OCI-LY7 (cell line): ENCODE measurements around the gene ACER3. TPM values are rescaled to one million over a fixed set of nuclear protein-coding genes. Genes with fewer than 3 reads are reported as not detected.

Experiments used
- BruUV-seq: library from RNA; stranded (reverse); fragments of 400-500 nt; replicated peaks from 2 replicates; lab custom pipeline; 2021; lab: Mats Ljungman, UMichigan
- CTCF ChIA-PET: fragments of 300-600 bp; sonication (Branson Sonifier 250); formaldehyde crosslinking; loops from one replicate; lab custom pipeline; 2022; ENCODE audit warnings: antibody characterized with exemption; ENCODE audit not compliant: unreplicated experiment; lab: Charles Lee
- POLR2A ChIA-PET: fragments of 300-600 bp; sonication (Branson Sonifier 250); formaldehyde crosslinking; loops from one replicate; lab custom pipeline; 2022; ENCODE audit warnings: antibody characterized with exemption; lab: Charles Lee
- DNase-seq: peaks from one replicate; pipeline ENCODE4 v3.0.0-alpha.2; 2015; ENCODE audit warnings: low spot score
- H2AFZ ChIP-seq: fragments of 200-600 bp; sonication (generic), shearing (Covaris generic); 2 replicates; pipeline ENCODE4 v1.6.1; 2014; ENCODE audit warnings: mild to moderate bottlenecking, antibody characterized with exemption, low read length, moderate library complexity
- H3K27ac ChIP-seq: fragments of 200-600 bp; sonication (generic); 2 replicates; pipeline ENCODE4 v1.5.1; 2014; ENCODE audit warnings: mixed run types, low read depth, mild to moderate bottlenecking, moderate library complexity, low read length, inconsistent platforms; ENCODE audit not compliant: poor library complexity, severe bottlenecking
- H3K36me3 ChIP-seq: fragments of 200-600 bp; sonication (generic); 2 replicates; pipeline ENCODE4 v1.6.1; 2014; ENCODE audit warnings: mild to moderate bottlenecking, antibody characterized with exemption, low read length, moderate library complexity, mixed read lengths; ENCODE audit not compliant: insufficient read depth
- H3K4me1 ChIP-seq: fragments of 200-600 bp; sonication (generic); 2 replicates; pipeline ENCODE4 v1.5.1; 2014; ENCODE audit warnings: mild to moderate bottlenecking, low read length; ENCODE audit not compliant: insufficient read depth, poor library complexity, severe bottlenecking
- H3K4me2 ChIP-seq: fragments of 200-600 bp; sonication (generic); 2 replicates; pipeline ENCODE4 v1.6.1; 2014; ENCODE audit warnings: mild to moderate bottlenecking, low read length
- H3K4me3 ChIP-seq: fragments of 200-600 bp; sonication (generic); 2 replicates; pipeline ENCODE4 v1.5.1; 2014; ENCODE audit warnings: mild to moderate bottlenecking, low read depth, low read length; ENCODE audit not compliant: poor library complexity, severe bottlenecking
- H3K79me2 ChIP-seq: fragments of 200-600 bp; sonication (generic); 2 replicates; pipeline ENCODE4 v1.6.1; 2016; ENCODE audit warnings: low read depth, mild to moderate bottlenecking, low read length, moderate library complexity, mixed read lengths; ENCODE audit not compliant: insufficient read depth
- H3K9me2 ChIP-seq: fragments of 200-600 bp; sonication (generic); 2 replicates; pipeline ENCODE4 v1.6.1; 2016; ENCODE audit warnings: mild to moderate bottlenecking, low read length, mixed read lengths; ENCODE audit not compliant: insufficient read depth
- H3K9me3 ChIP-seq: fragments of 200-600 bp; sonication (generic); 2 replicates; pipeline ENCODE4 v1.6.1; 2014; ENCODE audit warnings: mild to moderate bottlenecking, mixed run types, low read length, mixed read lengths
- H4K20me1 ChIP-seq: fragments of 200-600 bp; sonication (generic); 2 replicates; pipeline ENCODE4 v1.6.1; 2014; ENCODE audit warnings: mild to moderate bottlenecking, antibody characterized with exemption, low read length, moderate library complexity, mixed read lengths; ENCODE audit not compliant: insufficient read depth
- CTCF ChIP-seq: fragments of 200-600 bp; sonication (generic); conservative IDR thresholded peaks from 2 replicates; pipeline ENCODE4 v1.5.1; 2014; ENCODE audit warnings: mild to moderate bottlenecking, antibody characterized with exemption, low read length, moderate library complexity, mixed read lengths
- EZH2phosphoT487 ChIP-seq: fragments of 200-600 bp; sonication (generic); IDR thresholded peaks from 2 replicates; pipeline ENCODE4 v1.6.1; 2018; ENCODE audit warnings: low read depth, borderline replicate concordance, mild to moderate bottlenecking, mixed run types, antibody characterized with exemption, low read length, moderate library complexity, mixed read lengths
- intact Hi-C: fragments of 100-400 bp; cut with micrococcal nuclease; formaldehyde crosslinking; loops from one replicate; pipeline ENCODE4 v1.10.0; 2022; ENCODE audit not compliant: unreplicated experiment
- total RNA-seq, 2 experiments: library from RNA; depleted of rRNA in 1 of 2; stranded (reverse); fragments of >200 nt in 1 of 2; shearing (Covaris generic) in 1 of 2; gene quantifications; 2 replicates each; pipeline ENCODE4 v1.2.3, GENCODE V29; 2014 to 2022

The ACER3 gene
- total RNA-seq, 2 experiments from 2014 or later, result 3.0 to 12.2 TPM

DNA sequence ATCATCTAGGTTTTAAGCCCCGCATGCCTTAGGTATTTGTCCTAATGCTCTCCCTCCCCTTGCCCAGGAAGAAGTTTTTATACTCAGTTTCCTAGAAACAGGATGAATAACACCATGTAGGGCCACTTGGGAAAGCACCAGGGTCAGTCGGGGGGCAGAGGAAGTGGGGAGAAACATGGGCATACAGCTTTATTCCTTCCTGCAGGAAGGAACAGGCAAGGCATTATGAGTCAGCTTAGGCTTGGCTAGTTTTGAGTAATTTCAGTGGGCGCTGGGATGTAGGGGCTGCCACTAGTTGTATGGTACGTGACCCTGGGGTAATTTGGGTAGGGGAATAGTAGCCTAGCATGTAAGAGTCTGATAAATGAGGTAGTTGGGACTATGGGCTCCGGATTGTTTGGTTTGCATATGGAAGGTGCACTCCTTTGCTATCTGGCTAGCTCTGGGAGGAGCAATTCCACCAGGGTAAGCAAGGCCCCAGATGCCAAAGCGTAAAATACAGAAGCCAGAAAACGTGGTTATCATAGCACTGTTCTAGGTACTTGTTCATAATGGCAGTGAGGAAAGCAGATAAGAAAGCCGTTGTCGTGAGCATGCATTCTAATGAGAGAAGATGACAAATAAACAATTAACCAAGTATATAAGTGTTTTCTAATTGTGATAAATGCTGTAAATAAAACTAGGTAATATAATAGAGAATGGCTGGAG lies 24.8 kb downstream of the ACER3 start:
- no TSS peak for BruUV-seq
- TF ChIP-seq EZH2phosphoT487, result no peak
- no peak for TF ChIP-seq CTCF
- no peaks in the 10 kb centered on the region for H3K4me1 ChIP-seq
- no peak overlapping the region for H3K4me2 ChIP-seq
- no peaks in the 10 kb centered on the region for H3K9me3 ChIP-seq
- no peak overlapping the region for H3K4me3 ChIP-seq
- no peaks in the 10 kb centered on the region for H3K9me2 ChIP-seq
- POLR2A ChIA-PET, result no interaction called here
- no peak overlapping the region for H2AFZ ChIP-seq
- no peaks in the 10 kb centered on the region for H3K79me2 ChIP-seq
- no peak overlapping the region for H3K27ac ChIP-seq
- intact Hi-C loops, result no loop called here
- DNase-seq, result no peak
- CTCF ChIA-PET, result no interaction called here
- no peaks in the 10 kb centered on the region for H3K36me3 ChIP-seq
- 0 out of 2 replicates have a peak, but pooled peaks cover 4% of the 10 kb centered on the region for H4K20me1 ChIP-seq

- Histone ChIP-seq H3K4me3 (no peak overlapping the region), H3K9me3 (no peaks in the 10 kb centered on the region), H3K4me1 (no peaks in the 10 kb centered on the region), H3K79me2 (no peaks in the 10 kb centered on the region), H4K20me1 (0 out of 2 replicates have a peak, but pooled peaks cover 2% of the 10 kb centered on the region), H3K9me2 (no peaks in the 10 kb centered on the region), H3K4me2 (no peak overlapping the region), H3K27ac (no peak overlapping the region), H3K36me3 (no peaks in the 10 kb centered on the region), H2AFZ (no peak overlapping the region)
- intact Hi-C loops, result no loop called here
- ChIA-PET CTCF (no interaction called here), POLR2A (interaction anchor here (0.6 to 0.7 kb wide), 3 partner anchors 63 to 1145 kb away, joined by 3 read pairs; no protein-coding TSS in a partner anchor)
- no peak for DNase-seq
- TF ChIP-seq EZH2phosphoT487 (no peak), CTCF (no peak)
- no TSS peak for BruUV-seq
Measured at GRCh38 chr11:76888989-76889388, 28.3 kb downstream of the ACER3 start.

DNA sequence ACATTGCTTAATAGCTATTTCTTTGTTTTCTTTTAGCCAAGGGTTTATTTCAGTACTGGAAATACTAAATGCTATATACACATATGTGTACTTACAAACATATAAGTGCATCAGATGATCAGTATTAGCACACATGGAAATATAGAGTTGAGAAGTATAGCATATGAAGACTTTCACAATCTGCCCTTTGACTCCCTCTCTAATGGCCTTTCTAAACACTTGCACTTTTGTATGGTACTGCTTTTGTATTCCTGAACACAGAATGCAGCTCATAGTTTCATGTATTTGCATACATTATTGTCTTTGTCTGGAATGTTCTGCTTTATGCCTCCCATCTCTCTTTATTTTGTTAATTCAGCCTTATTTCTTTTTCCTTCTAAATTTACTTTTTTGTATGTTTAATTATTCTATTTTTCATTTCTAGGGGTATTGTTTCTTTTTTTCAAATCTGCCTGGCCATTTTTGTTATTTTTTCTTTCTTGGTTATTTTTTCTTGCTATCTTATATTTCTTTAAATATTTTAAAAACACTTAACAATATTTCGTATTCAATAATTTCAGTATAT lies 28.8 kb downstream of the ACER3 start:
- Histone ChIP-seq H3K4me1 (no peaks in the 10 kb centered on the region), H3K79me2 (no peaks in the 10 kb centered on the region), H2AFZ (no peak overlapping the region), H3K9me3 (no peaks in the 10 kb centered on the region), H3K4me3 (no peak overlapping the region), H3K36me3 (no peaks in the 10 kb centered on the region), H4K20me1 (no peaks in the 10 kb centered on the region), H3K9me2 (no peaks in the 10 kb centered on the region), H3K27ac (no peak overlapping the region), H3K4me2 (no peak overlapping the region)
- ChIA-PET CTCF (no interaction called here), POLR2A (interaction anchor here (0.7 kb wide), 1 partner anchor 1145 kb away, joined by 3 read pairs; no protein-coding TSS in a partner anchor)
- intact Hi-C loops, result no loop called here
- DNase-seq, result no peak
- TF ChIP-seq EZH2phosphoT487, result no peak
- no peak for TF ChIP-seq CTCF
- no TSS peak for BruUV-seq
